ENCODE measurements around the gene OR1D5.

- TF ChIP-seq CTCF (IDR thresholded peaks at IDR 0.05; ENCODE audit: poor library complexity) (no peak), EZH2 (IDR thresholded peaks at IDR 0.05; ENCODE audit: borderline replicate concordance) (no peak), EZH2phosphoT487 (IDR thresholded peaks at IDR 0.05; ENCODE audit: low read depth, severe bottlenecking, unreplicated experiment) (no peak)
Measured at GRCh38 chr17:3038941-3039340, 24.5 kb downstream of the OR1D5 start.
